HEK293T (cell line): Measurements from ENCODE around the gene TLX3.

Source experiments
- ARNT ChIP-seq: fragments of 450-650 bp; IDR thresholded peaks from 2 replicates; pipeline ENCODE4 v1.6.1; 2017; ENCODE audit warnings: mild to moderate bottlenecking
- ELF4 ChIP-seq: fragments of 450-650 bp; IDR thresholded peaks from 2 replicates; pipeline ENCODE4 v1.6.1; 2017; ENCODE audit warnings: antibody characterized with exemption
- FOXK2 ChIP-seq: fragments of 450-650 bp; IDR thresholded peaks from 2 replicates; pipeline ENCODE4 v1.6.1; 2016; ENCODE audit warnings: mild to moderate bottlenecking
- FOXM1 ChIP-seq: fragments of 450-650 bp; IDR thresholded peaks from 2 replicates; pipeline ENCODE4 v1.6.1; 2017; ENCODE audit warnings: mild to moderate bottlenecking, borderline replicate concordance
- NFRKB ChIP-seq: fragments of 450-650 bp; IDR thresholded peaks from 2 replicates; pipeline ENCODE4 v1.6.1; 2016; ENCODE audit warnings: mild to moderate bottlenecking, moderate library complexity
- PKNOX1 ChIP-seq: fragments of 450-650 bp; IDR thresholded peaks from 2 replicates; pipeline ENCODE4 v1.6.1; 2016
- SP1 ChIP-seq: fragments of 450-650 bp; IDR thresholded peaks from 2 replicates; pipeline ENCODE4 v1.6.1; 2017
- TARDBP ChIP-seq: fragments of 450-650 bp; IDR thresholded peaks from 2 replicates; pipeline ENCODE4 v1.6.1; 2016
- ZNF384 ChIP-seq: fragments of 450-650 bp; IDR thresholded peaks from 2 replicates; pipeline ENCODE4 v1.6.1; 2016

GRCh38 chr5:171311322-171312077, 2.5 kb downstream of the TLX3 start:
- no peak for TF ChIP-seq FOXK2
- no peak for TF ChIP-seq NFRKB
- TF ChIP-seq ARNT, result no peak
- TF ChIP-seq SP1, result no peak
- no peak for TF ChIP-seq PKNOX1
- no peak for TF ChIP-seq ZNF384
- no peak for TF ChIP-seq ELF4
- no peak for TF ChIP-seq TARDBP
- TF ChIP-seq FOXM1, result no peak
